ENCODE results near the gene ZNF599. TPM values are rescaled to one million over a fixed set of nuclear protein-coding genes. Genes with fewer than 3 reads are reported as not detected.

ZNF599 gene
- total and polyA plus RNA-seq, 2 of the 13 experiments (the other 11 are each of a cell fraction or from before 2014, with no cell fraction given) = 5.8 to 7.3 TPM

DNA sequence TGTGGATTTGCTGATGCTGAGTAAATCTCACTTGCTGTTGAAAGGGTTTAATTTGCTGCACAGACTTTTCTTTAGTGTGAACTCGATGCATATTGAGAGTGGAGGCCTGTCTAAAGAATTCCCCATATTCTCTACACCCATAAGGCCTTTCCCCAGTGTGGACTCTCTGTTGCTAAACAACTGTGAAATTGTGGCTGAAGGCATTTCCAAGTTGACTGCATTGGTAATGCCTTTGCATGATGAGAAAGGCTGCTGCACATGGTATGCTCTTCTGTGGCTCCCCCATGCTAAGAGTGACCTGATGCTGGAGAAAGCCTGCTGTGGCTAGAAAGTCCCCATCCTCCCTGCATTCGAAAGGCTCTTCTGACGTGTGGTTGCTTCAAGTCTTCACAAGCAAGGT, 6.6 kb upstream of the ZNF599 start:
- FAIRE-seq = no peak
- in situ Hi-C loops (cut with HindIII; ENCODE audit: extremely low pct_ligation_motif_present, low pct_unique_long_range_greater_than_20kb) = loop anchor here (10.0 kb wide), 1 partner anchor 115 kb away; no protein-coding TSS in a partner anchor
- CTCF ChIA-PET (ENCODE audit: low intra/inter-chr PET ratio, low total read pairs) = no interaction called here
- TF ChIP-seq ZNF674 (CRISPR knock-in tag; IDR thresholded peaks at IDR 0.05; ENCODE audit: low read depth) (no peak), ZBTB33 (CRISPR knock-in tag; IDR thresholded peaks at IDR 0.05) (no peak), SALL2 (CRISPR knock-in tag; IDR thresholded peaks at IDR 0.05) (no peak), HDAC2 (CRISPR knock-in tag; IDR thresholded peaks at IDR 0.05) (no peak), CHD2 (IDR thresholded peaks at IDR 0.05; ENCODE audit: low read depth, low read length) (no peak), TCF7 (IDR thresholded peaks at IDR 0.05; ENCODE audit: low read depth) (no peak), ZNF333 (CRISPR knock-in tag; IDR thresholded peaks at IDR 0.05; ENCODE audit: borderline replicate concordance) (no peak), SNRNP70 (IDR thresholded peaks at IDR 0.05; ENCODE audit: low read depth, low read length) (no peak), NR2F1 (CRISPR knock-in tag; IDR thresholded peaks at IDR 0.05) (no peak), ATF5 (CRISPR knock-in tag; IDR thresholded peaks at IDR 0.05; ENCODE audit: low read depth) (no peak), WIZ (CRISPR knock-in tag; IDR thresholded peaks at IDR 0.05) (no peak), PHB2 (IDR thresholded peaks at IDR 0.05; ENCODE audit: partially characterized antibody) (no peak), ZNF83 (CRISPR knock-in tag; IDR thresholded peaks at IDR 0.05; ENCODE audit: borderline replicate concordance) (no peak), ZNF619 (CRISPR knock-in tag; IDR thresholded peaks at IDR 0.05) (no peak)
- TF ChIP-seq, protein P1, sequence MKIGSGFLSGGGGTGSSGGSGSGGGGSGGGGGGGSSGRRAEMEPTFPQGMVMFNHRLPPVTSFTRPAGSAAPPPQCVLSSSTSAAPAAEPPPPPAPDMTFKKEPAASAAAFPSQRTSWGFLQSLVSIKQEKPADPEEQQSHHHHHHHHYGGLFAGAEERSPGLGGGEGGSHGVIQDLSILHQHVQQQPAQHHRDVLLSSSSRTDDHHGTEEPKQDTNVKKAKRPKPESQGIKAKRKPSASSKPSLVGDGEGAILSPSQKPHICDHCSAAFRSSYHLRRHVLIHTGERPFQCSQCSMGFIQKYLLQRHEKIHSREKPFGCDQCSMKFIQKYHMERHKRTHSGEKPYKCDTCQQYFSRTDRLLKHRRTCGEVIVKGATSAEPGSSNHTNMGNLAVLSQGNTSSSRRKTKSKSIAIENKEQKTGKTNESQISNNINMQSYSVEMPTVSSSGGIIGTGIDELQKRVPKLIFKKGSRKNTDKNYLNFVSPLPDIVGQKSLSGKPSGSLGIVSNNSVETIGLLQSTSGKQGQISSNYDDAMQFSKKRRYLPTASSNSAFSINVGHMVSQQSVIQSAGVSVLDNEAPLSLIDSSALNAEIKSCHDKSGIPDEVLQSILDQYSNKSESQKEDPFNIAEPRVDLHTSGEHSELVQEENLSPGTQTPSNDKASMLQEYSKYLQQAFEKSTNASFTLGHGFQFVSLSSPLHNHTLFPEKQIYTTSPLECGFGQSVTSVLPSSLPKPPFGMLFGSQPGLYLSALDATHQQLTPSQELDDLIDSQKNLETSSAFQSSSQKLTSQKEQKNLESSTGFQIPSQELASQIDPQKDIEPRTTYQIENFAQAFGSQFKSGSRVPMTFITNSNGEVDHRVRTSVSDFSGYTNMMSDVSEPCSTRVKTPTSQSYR (CRISPR knock-in tag; IDR thresholded peaks at IDR 0.05; ENCODE audit: borderline replicate concordance) = no peak
- TF ChIP-seq, protein P2, sequence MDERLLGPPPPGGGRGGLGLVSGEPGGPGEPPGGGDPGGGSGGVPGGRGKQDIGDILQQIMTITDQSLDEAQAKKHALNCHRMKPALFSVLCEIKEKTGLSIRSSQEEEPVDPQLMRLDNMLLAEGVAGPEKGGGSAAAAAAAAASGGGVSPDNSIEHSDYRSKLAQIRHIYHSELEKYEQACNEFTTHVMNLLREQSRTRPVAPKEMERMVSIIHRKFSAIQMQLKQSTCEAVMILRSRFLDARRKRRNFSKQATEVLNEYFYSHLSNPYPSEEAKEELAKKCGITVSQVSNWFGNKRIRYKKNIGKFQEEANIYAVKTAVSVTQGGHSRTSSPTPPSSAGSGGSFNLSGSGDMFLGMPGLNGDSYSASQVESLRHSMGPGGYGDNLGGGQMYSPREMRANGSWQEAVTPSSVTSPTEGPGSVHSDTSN (CRISPR knock-in tag; IDR thresholded peaks at IDR 0.05) = no peak
- TF ChIP-seq, protein P3, sequence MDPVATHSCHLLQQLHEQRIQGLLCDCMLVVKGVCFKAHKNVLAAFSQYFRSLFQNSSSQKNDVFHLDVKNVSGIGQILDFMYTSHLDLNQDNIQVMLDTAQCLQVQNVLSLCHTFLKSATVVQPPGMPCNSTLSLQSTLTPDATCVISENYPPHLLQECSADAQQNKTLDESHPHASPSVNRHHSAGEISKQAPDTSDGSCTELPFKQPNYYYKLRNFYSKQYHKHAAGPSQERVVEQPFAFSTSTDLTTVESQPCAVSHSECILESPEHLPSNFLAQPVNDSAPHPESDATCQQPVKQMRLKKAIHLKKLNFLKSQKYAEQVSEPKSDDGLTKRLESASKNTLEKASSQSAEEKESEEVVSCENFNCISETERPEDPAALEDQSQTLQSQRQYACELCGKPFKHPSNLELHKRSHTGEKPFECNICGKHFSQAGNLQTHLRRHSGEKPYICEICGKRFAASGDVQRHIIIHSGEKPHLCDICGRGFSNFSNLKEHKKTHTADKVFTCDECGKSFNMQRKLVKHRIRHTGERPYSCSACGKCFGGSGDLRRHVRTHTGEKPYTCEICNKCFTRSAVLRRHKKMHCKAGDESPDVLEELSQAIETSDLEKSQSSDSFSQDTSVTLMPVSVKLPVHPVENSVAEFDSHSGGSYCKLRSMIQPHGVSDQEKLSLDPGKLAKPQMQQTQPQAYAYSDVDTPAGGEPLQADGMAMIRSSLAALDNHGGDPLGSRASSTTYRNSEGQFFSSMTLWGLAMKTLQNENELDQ (CRISPR knock-in tag; IDR thresholded peaks at IDR 0.05; ENCODE audit: borderline replicate concordance) = no peak

More for the DNA sequence above, 6.6 kb upstream of the ZNF599 start:
- no peaks in the 10 kb centered on the region for H3K9me3 ChIP-seq (ENCODE audit: low read length)
- H3K27ac ChIP-seq (ENCODE audit: extremely low read length, insufficient read depth, low read length) = no peak overlapping the region
- no peak overlapping the region for H3K9ac ChIP-seq (ENCODE audit: insufficient read depth, low read depth, low read length)
- H3K36me3 ChIP-seq (replicated peaks in 1 of 2; ENCODE audit: control insufficient read depth in 1 of 2, insufficient read depth in 2 of 2, low read length in 2 of 2) = no peaks in the 10 kb centered on the region
- H3K4me1 ChIP-seq (ENCODE audit: insufficient read depth, low read length) = no peaks in the 10 kb centered on the region
- no peak overlapping the region for H3K4me3 ChIP-seq (replicated peaks in 1 of 3; ENCODE audit: insufficient read depth in 1 of 3, low read depth in 2 of 3, low read length in 3 of 3)
- H3K27me3 ChIP-seq (ENCODE audit: control insufficient read depth in 1 of 2, insufficient read depth in 2 of 2, low read length in 2 of 2) = peaks cover 0 to under 1% of the 10 kb centered on the region in 2 experiments; a peak in 1 of 5 replicates
- no peak overlapping the region for H3K4me2 ChIP-seq (ENCODE audit: low read depth, low read length)
- no peak for ATAC-seq
- no peaks in the 10 kb centered on the region for H4K20me1 ChIP-seq (ENCODE audit: insufficient read depth, low read length)
- POLR2A ChIA-PET = no interaction called here
- no TSS peak for BruUV-seq (replicated peaks)
- intact Hi-C loops (cut with micrococcal nuclease; ENCODE audit: unreplicated experiment) = loop anchor here (10.0 kb wide), 1 partner anchor 1755 kb away; no protein-coding TSS in a partner anchor
- no peak overlapping the region for H2AFZ ChIP-seq (ENCODE audit: low read length)
- H3K79me2 ChIP-seq (ENCODE audit: insufficient read depth, low read length) = no peaks in the 10 kb centered on the region
- 17% methylated on average over 3 of the region's 3 CpGs for WGBS (ENCODE audit: low lambda C conversion rate)
- DNase-seq (ENCODE audit: low spot score) = no peak

Data from HepG2 (cell line).